GM19025 (cell line): ENCODE results near the gene ZC3H12C.
A peak's percentile ranks its signal among the peaks of the same experiment; 100 is the strongest.

ENCODE experiments used
- ATAC-seq: cut with Tn5 transposase; IDR thresholded peaks from one replicate; pipeline ENCODE4 v1.9.1; 2021; ENCODE audit warnings: mild to moderate bottlenecking, low read depth, moderate library complexity; ENCODE audit not compliant: unreplicated experiment

The ZC3H12C gene

DNA sequence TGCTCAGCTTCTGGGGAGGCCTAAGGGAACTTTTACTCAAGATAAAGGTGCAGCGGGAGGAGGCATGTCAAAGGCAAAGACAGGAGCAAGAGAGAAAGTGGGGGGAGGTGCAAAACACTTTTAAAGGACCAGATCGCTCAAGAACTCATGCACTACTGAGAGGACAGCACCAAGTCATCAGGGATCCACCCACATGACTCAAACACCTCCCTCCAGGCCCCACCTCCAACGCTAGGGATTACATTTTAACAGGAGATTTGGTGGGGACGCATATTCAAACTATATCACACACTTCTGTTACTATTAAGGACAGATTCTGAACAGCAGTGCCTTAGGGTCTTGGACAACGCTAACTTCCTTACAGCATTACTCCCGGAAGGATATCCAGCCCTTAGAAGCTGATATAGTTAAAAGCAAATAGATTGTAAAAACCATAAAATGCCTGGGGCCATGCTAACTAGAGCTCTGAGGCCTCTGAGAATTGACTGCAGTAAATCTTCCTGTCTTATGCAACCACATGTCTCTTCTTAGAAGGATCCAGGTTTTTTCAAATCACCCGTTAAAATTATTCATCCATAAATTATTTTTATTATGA lies 16.7 kb upstream of the ZC3H12C start:
- no peak for ATAC-seq

DNA sequence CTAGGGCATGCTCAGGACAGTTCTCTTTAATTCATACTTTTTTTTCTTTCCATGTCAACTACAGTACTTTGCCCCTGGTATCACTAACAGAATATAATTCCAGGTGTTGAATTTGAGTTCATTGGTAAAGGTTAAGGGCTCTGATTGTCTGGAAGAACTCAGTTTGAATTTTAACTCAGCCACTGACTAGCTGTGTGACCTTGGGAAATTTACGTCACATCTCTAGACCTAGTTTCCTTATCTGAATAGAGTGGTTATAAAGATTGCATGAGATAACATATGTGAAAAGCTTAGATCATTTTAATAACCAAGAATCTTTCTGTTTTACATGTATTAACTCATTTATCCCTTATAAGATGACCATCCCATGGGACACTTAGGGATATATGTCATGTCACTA lies 15.8 kb upstream of the ZC3H12C start:
- ATAC-seq = peak; percentile 24

DNA sequence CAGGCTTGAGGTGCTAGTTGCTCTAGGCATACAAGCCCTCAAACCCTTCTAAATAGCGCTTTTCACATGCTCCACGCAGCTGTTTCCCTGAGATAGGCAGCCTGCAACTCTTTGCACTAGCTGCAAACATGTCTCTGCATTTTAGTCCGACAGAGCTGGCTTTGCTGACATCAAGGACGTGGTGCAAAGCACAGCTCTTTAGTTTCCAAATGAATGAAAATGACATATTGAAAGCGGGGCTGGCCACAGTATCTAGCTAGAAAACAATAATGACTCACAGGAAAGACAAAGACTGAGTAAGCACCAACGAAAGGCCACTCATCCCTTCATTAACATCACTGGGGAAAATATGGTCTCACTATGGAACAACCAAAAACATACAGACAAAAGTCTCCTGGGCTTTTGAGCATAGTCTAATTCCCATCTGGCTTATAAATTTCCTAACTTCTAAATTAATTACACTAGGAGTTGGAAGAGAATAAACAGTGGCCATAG lies 15.3 kb upstream of the ZC3H12C start:
- peak; percentile 74 for ATAC-seq

DNA sequence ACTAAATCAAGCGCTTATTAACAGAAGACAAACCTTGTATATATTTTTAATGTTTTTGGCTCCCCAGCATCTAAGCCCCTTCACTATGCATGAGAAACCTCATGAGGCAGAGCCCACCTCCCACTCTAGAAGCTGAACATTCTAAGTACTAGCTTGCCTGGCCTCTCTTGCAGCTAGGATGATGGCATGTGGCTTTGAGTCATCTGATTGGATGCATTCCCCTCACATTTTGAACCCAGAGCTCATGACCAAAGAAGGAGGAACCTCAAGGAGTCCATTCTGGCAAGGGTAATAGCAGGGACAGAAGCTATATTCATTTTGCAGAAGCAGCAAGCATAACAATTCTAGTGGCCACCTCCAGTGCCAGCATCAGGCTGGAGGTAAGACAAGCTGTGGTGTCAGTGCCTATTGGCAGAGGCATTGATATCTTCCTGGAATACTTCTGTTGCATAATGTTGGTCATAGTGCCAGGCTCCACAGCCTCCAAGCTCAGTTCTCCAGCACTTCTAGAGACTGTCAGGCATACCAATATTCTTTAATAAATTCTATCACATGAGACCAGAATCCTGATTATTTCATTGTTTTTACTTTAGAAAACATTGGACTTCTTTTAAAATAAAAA lies 14.2 kb upstream of the ZC3H12C start:
- no peak for ATAC-seq

DNA sequence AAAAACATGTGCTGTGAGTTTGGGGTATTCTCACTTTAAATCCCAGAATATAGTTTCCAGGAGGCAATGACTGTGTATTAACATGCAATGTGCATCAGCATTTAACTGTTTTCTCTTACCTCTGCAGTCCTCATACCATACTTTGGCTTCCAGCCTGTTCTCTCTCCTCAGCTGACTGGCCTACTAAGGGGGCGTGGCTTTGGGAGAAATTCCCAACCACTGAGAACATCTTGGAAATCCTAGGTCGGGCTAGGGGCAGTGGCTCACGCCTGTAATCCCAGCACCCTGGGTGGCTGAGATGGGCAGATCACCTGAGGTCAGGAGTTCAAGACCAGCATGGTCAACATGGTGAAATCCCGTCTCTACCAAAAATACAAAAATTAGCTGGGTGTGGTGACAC lies 13.5 kb upstream of the ZC3H12C start:
- ATAC-seq = no peak

DNA sequence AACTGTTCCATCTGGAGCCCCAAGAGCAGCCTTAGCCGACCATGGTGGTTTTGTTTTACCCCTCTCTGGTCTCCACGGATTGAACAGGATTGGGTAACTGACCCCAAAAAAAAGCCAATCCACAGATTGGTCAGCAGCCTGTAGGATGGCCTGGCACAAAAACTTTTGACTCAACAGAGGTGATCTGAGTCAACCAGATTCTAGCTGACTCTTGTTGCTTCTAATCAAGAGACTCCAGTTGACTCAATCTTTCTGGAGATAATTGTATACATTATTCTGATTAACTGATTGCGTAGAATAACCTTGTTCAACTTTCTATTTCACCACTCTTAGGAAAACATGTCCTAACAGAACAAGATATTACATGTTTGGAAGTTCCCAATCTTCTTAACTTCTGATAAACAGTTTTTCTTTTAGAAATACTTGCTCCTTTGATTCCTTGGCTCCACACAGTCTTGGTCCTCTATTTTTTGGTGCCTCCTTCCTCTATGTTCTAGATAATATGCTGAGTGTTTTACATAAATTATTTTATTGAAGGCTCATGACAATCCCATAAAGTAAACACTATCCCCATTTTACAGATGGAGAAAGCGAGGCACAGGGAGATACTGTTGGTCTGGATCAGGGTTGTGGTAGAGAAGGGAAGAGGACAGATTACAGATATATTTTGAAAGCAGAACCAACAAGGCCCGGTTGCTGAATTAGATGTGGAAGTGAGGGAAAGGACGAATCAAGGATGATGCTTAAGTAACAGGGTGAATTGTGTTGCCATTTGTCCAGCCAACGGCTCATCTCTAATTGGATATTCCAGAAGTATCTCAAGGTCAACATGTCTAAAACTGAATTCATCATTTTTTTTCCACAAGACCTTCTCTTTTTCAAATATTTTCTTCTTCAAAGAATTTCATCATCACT lies 11.5 kb upstream of the ZC3H12C start:
- peak; percentile 25 for ATAC-seq

DNA sequence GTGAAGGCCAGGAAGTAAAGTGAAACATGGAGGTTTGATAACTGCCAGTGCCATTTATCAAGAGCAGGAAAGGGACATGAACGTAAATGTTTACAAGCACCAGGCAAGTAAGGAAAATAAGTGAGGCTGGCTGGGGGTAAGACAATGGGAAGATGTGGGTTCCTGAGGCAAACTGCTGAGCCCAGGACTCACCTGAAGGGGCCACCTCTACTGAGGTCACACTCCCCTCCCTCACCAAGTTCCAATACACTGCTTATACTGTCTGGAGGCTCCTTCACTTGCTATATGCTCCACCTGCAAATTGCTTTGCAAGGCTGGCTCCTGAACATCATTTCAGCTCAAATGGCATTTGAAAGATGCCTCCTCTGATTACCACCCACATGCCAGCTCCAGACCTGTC lies 10.3 kb upstream of the ZC3H12C start:
- no peak for ATAC-seq

DNA sequence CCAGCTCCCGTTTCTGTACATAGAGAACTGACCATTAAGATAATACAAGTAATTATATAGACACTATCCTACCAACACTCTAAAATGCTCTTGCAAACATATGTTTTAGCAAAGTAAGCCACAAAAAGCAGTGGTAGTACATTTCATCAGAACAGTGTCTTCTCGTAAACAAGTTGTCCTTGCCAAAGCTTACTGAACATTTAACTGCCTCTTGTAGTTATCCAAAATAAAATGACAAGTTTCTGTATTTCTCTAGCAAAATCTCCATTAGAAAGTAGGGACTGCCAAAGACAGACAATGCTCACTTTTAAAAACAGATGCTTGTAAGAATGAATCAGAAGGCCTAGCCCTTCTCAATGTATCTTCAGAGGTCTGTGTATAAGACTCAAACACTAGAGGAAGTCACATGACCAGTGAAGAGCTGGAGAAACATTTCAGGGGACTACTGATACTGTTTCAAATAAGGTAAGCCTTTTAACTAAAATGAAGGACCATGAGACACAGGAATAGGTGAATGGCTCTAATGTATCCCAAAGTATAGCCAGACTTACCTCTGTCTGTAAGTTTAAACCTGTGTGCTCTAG lies 7.8 kb upstream of the ZC3H12C start:
- ATAC-seq = no peak

DNA sequence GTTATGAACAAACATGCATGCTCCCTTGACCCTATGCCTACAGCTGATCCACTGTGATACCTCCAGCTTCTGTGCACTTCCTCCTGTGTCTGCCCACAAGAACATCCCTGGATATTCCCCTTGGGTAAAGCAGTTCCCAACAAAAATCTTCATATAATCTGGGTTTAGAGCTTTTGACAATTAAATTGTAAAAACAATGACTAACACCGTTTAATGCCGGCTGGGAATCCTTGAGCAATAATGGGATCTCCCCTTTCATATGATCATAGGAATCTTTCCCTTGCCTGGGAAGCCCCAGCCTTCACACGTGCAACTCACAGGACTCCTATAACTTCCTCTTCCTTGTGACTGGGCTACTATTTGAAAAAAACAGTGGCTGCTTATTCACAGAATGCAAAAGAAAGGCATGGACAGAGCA lies 6.3 kb upstream of the ZC3H12C start:
- no peak for ATAC-seq

DNA sequence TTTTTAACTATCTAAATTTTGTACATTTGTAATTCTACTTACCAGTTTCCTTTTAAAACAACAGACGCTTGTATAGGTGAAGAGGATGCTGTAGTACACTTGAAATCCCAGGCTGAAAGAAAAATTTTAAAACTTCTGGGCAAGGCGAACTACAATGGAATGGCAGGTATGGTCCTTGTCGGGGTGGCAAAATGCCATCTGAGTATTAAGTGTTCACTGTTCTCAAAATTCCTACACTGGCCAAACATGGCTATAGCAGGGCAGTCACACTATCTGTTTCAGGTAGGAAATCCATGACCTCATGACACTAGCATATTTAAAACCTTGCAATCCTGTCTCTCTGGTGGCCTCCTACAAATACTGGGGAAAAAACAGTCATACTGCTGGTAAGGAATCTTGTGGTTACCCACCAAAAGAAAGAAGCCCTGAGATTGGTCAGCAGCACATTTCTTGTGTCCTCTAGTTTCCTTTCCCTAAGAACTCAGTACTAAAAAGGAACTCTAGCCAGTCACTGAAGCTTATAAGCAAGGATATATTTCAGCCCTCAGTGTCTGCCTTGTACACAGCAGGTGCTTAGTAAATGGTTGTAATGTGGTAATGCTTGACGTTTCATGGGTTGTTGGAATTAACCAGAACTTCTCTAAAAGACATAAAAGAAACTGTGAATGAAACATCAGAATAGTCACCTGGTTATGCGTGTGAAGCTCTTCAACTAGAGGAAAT lies 5.2 kb upstream of the ZC3H12C start:
- no peak for ATAC-seq

DNA sequence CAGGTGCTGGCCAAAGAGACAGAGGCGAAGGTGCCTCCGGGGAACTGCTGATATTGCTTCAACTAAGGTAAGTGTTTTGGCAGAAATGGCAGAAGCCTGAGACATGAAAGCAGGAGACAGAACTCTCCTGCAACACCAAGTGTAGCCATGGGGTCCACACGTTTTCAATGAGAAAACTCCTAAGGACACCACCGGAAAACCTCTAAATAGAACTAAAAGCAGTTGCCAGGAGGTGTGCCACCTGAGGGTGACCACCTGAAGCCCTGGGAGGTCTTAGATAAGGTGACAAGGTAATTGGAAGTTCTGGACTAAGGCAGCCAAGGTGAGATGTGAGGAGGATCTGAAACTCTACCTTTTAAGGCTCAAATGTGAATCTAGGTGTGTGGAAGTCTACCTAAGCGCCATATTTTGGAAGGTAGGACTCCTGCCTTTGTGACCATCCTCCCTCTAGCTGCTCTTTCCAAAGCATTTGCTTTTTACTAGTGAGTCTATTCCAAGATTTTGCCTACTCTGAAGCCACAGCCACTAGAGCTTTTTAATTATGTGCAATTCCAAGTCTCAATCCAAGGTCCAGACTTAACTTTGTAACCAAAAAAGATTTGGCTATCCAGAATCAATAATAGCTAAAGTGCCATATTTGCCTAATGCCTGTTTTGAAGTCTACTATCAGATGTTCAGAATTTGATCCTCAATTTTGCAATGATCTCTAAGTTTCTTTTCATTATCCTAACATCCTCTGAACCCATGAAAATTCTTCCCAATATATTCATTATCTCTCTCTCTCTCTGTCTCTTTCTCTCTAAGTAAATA lies 4.5 kb upstream of the ZC3H12C start:
- ATAC-seq = no peak

DNA sequence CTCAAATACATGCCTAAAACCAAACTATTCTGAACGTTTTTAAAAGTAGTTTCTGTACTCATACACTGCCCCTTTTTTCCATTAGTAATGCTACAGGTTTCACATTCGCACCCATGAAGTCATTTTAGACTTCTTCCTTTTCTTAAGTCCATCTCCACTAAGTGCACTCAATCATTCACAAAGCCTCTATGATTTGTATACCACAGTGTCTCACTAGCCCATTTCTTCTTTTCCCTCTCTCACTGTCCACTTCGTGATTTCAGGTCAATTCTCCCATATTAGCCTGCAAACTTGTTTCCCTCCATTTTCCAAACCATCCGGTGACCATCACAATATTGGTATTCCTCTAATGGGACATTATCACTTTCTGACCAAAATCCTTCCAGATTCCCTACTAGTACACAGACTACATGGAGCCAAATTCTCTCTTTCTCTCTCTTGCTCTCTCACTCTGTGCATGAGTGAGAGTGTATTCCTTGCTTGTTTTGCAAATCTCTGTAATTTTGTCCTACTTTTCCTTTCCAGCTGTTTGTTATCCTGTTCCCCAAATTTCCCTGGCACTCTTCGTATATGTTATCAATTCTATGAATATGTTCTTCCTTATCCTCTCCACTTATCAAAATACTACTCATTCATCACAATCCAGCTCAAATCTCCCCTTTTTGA lies 3.4 kb upstream of the ZC3H12C start:
- no peak for ATAC-seq

DNA sequence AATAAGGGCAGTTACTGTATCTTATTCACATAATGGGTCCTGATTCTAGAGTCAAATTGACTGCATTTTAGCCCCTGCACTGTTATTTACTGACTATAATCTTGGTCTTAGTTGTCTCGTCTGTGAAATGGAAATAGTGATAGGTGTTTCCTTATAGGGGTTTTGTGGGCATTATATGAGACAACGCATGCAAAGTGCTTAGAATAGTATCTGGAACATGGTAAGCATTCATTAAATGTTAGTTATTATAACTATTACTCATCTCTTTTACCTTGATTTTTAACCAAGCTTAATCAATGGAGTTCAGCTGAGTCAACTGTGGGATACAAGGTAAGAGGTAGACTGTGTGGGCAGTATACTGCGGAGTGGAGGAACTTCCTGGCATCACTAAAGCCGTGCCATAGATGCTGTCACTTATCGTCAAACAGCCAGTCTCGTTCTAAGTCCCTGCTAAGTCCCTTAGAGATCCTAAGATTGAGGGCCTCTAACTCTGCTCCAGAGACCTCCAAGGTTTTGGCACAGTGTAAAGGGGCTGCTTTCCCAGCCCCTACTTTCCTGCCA lies 2.6 kb upstream of the ZC3H12C start:
- ATAC-seq = no peak

DNA sequence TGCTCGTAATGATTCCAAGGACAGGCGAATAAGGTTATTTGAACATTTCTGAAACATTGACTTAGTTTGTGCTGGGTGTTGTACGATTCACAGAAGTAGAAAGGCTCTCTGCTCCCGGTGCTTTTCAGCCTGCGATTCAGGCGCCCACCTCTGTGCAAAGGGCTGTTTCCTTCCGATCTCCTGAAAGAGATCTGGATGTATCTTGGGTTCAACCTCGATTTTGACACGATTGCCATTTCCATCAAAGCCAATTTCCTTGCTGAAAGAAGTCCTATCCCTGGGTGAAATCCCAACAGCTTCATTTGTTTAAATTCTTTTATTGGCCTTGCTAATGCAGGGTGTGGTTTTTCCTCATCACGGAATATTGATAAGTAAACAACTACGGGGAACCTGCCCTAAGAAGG lies 1.1 kb upstream of the ZC3H12C start:
- no peak for ATAC-seq

DNA sequence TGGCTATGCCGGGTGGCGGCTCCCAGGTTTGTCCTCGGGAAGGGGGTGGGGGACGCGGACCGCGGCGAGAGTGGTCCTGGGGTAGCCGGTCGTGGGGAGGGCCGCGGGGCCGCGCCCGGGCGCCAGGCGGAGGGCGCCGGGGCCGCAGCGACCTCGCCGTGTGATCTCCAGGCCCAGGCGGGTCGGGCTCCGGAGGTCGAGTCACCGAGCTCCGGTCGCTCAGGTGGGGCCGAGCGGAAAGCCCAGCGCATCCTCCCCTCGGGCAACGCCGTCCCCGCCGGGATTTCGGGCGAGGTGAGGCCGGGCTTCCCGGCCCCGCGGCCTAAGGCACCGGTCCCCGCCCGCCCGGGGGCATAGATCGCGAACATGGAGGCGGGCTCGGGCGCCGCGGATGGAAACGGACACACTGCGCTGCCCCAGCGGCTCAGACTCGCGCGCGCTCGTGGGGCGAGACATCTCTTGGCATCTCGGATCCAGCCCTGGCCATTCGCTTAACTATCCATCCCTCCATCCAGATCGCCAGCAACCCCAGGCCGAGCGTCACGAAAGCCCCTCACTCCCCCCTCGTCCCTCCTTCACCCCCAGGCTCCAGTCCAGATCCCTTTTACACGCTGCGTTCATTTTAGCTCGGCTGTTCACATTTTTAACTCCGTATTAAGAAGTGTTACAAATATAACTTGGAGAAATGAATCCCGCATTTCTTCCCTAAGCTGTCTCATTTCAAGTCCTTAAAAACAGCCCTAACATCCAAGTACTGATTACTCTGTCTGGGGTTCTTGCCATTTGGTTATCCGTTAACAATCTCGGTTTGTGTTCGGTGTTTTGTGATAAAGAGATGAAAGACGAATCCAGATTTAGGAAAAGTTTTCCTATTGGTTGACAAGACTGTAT lies 460 bp downstream of the ZC3H12C start:
- peak; percentile 21 for ATAC-seq

DNA sequence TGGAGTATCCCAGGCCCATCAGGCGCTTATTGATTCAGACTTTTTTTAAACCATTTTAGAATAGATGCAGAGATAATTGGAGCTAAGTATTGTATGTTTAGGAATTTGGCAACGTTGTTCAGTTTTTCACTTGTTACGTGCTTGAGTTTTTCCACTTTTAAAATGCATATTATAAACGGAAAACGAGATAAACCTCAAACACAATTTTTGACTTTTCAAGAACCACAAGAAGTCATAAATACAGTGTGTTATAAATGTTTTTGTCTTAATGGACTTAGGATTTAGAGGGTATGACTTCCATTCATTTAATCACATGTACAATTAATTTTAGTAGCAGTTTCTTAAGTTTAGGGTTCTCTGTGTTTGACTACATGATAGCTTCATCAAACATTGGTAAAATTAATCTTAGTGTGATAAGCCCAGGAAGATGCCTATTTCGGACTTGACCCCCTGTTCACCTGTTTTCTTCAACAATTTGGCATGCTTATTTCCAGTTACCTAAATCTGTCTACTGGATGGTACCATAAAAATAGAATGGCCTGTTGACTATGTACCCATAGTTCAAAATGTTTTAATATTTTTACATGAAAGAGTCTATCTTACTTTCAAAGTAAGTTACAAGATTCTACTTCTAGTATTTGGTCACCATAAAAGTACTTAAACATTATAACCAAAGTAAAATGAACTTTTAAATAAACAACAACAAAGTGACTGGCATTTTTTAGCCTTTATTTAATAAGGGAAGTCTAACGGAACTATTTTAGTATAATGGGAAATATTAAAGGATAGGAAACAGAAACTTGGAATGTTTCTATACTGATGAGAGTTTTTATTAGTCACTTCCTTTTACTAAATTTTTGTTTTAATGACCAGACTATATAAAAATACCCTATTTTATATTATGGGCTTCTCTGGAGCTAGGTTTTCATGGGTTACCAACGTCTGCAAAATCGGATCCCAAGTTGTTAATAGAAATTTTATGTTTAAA lies 1.4 kb downstream of the ZC3H12C start:
- no peak for ATAC-seq

DNA sequence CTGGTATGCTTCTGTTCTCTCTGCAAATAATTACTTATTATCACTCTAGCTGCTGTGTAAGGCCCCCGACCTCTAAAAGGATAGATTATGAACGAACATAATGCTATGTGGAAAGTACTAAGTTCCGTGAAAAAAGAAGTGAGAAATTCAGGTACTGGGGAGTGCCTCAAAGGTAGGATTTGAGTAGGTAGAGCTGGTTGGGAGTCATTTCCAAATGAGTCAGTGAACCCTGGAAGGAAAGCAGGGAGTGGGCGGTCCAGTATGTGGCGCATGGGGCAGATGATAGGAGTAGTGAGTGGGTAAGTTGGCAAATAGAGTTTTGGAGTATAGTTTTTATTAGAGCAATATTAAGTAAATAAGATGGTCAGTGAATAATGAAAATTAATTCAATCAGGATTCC lies 2.4 kb downstream of the ZC3H12C start:
- ATAC-seq = no peak
